Muscle of leg (tissue), 16 donors: ENCODE data around the gene BCO2. TPM values are rescaled to one million over a fixed set of nuclear protein-coding genes. Genes with fewer than 3 reads are reported as not detected.

ENCODE experiments used
- DNase-seq: peaks from one replicate; pipeline ENCODE4 v3.0.0; 2013
- H3K27ac ChIP-seq: one replicate; pipeline ENCODE4 v1.5.1; 2013; ENCODE audit warnings: mild to moderate bottlenecking, low read length, control low read depth
- H3K27me3 ChIP-seq: one replicate; pipeline ENCODE4 v1.6.1; 2013; ENCODE audit warnings: low read length; ENCODE audit not compliant: control insufficient read depth, insufficient read depth
- H3K36me3 ChIP-seq: one replicate; pipeline ENCODE4 v1.6.1; 2013; ENCODE audit warnings: low read length; ENCODE audit not compliant: control insufficient read depth, insufficient read depth
- H3K4me1 ChIP-seq: one replicate; pipeline ENCODE4 v1.6.1; 2013; ENCODE audit warnings: low read length; ENCODE audit not compliant: control insufficient read depth, insufficient read depth
- H3K4me3 ChIP-seq: one replicate; pipeline ENCODE4 v1.5.1; 2013; ENCODE audit warnings: low read length, control low read depth
- H3K9me3 ChIP-seq: replicated peaks from 2 replicates; pipeline ENCODE4 v1.6.1; 2013; ENCODE audit warnings: low read depth, low read length; ENCODE audit not compliant: control insufficient read depth
- WGBS: methylation state at CpG from one replicate; pipeline ENCODE4 v1.1.5; 2013; ENCODE audit warnings: missing lambda C conversion rate; ENCODE audit not compliant: insufficient coverage; 5-methylcytosine and 5-hydroxymethylcytosine counted together
- long read RNA-seq, 11 donors: transcript quantifications; one replicate each; lab custom pipeline, GENCODE V29; 2026
- polyA plus RNA-seq, 8 donors: library from polyadenylated mRNA; unstranded; fragments of 120-200 nt; gene quantifications; one replicate each; pipeline versions ENCODE4 v1.2.1 to v1.2.3, GENCODE V29; 2013; ENCODE audit warnings: inconsistent platforms in 1 of 8, low replicate concordance in 1 of 8; ENCODE audit not compliant: insufficient read length in 8 of 8, insufficient read depth in 1 of 8
- total RNA-seq: library from RNA; stranded (reverse); fragments of 120-200 nt; gene quantifications from one replicate; pipeline ENCODE4 v1.2.4, GENCODE V29; 2013

BCO2 gene, protein sequence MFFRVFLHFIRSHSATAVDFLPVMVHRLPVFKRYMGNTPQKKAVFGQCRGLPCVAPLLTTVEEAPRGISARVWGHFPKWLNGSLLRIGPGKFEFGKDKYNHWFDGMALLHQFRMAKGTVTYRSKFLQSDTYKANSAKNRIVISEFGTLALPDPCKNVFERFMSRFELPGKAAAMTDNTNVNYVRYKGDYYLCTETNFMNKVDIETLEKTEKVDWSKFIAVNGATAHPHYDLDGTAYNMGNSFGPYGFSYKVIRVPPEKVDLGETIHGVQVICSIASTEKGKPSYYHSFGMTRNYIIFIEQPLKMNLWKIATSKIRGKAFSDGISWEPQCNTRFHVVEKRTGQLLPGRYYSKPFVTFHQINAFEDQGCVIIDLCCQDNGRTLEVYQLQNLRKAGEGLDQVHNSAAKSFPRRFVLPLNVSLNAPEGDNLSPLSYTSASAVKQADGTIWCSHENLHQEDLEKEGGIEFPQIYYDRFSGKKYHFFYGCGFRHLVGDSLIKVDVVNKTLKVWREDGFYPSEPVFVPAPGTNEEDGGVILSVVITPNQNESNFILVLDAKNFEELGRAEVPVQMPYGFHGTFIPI
- 8.3 TPM for total RNA-seq
- 10 to 100 TPM in 1 of 8 donors, 1 to 10 TPM in 7; 5.3 to 13.6 (median 8.7) TPM for polyA plus RNA-seq
- long read RNA-seq, donor 1, partial matches to known transcripts, result 0 of 1 reads
- long read RNA-seq, donor 1, other reads (novel, unspliced or antisense), result 0 of 1 reads
- long read RNA-seq, donor 2, result 0 reads
- long read RNA-seq, donor 3, partial matches to known transcripts, result 0 of 1 reads
- long read RNA-seq, donor 3, other reads (novel, unspliced or antisense), result 0 of 1 reads
- long read RNA-seq, donor 4, result 0 reads
- long read RNA-seq, donor 5, partial matches to known transcripts, result 0 of 1 reads
- long read RNA-seq, donor 5, other reads (novel, unspliced or antisense), result 0 of 1 reads
- long read RNA-seq, donor 6, partial matches to known transcripts, result 0 of 3 reads
- long read RNA-seq, donor 6, other reads (novel, unspliced or antisense), result 0 of 3 reads
- long read RNA-seq, donor 7, result 0 reads
- long read RNA-seq, donor 8, result 0 reads
- long read RNA-seq, donor 9, result 0 reads
- long read RNA-seq, donor 10, partial matches to known transcripts, result 6 of 6 reads
- long read RNA-seq, donor 10, other reads (novel, unspliced or antisense), result 0 of 6 reads
- long read RNA-seq, donor 11, result 0 reads

DNA sequence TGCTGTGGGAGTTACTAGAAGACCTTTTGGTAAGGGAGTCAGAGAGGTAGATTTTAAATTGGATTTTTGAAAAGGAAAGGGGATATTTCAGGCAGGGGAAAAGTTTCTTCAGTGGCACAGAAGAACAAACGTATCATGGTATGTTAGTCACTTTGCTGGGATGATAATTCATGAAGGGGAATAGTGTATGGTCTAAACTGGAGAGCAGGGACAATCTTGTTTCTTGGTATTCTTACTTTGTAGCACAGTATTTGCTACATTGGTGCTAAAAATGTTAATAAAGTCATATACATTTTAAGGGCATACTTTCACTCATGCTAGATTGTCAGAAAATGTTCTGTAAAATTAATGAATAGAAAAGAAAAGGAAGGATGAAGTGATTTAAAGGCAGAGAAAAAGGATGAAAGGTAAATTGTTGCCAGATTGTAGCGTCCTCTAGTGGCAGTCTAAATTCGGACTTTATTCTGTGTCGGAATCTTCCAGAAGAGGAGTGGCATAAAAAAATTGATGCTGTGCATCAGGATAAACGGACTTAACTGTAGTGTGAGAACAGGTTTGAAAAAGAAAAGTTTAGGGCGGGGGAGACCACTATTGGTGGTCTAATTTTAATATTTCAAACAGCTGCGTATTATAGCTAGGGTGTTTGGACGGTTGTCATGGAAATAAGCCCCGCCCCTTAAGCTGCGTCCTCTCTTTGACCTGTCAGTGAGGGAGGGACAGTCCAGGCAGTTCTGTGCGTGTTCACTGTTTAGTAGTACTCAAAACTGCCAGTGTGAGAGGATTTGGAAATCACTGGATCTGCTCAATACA, at the start of gene BCO2:
TSS of gene BCO2 (plus strand) at position 724 of the 810 bp plus-strand sequence. CDS start 90 bp downstream, outside the sequence.
- peak within 1 kb of the TSS; percentile 42 for H3K4me3 ChIP-seq
- no peaks in the 10 kb centered on the region for H3K27me3 ChIP-seq
- peaks cover 3% of the 10 kb centered on the region for H3K4me1 ChIP-seq
- peak within 1 kb of the TSS; percentile 93 for H3K27ac ChIP-seq
- H3K9me3 ChIP-seq, result no peaks in the 10 kb centered on the region
- peak; percentile 96 for DNase-seq
- 4% methylated on average over 10 of the region's 11 CpGs for WGBS
- H3K36me3 ChIP-seq, result no peaks in the 10 kb centered on the region

GRCh38 chr11:112127056-112127455, 48.3 kb upstream of the BCO2 start:
- H3K27ac ChIP-seq, result no peak overlapping the region
- 100% methylated on average over 1 of the region's 2 CpGs for WGBS
- DNase-seq, result no peak
- peaks cover 7% of the 10 kb centered on the region for H3K4me1 ChIP-seq
- H3K27me3 ChIP-seq, result no peaks in the 10 kb centered on the region
- H3K4me3 ChIP-seq, result no peak overlapping the region
- no peaks in the 10 kb centered on the region for H3K9me3 ChIP-seq
- H3K36me3 ChIP-seq, result no peaks in the 10 kb centered on the region

DNA sequence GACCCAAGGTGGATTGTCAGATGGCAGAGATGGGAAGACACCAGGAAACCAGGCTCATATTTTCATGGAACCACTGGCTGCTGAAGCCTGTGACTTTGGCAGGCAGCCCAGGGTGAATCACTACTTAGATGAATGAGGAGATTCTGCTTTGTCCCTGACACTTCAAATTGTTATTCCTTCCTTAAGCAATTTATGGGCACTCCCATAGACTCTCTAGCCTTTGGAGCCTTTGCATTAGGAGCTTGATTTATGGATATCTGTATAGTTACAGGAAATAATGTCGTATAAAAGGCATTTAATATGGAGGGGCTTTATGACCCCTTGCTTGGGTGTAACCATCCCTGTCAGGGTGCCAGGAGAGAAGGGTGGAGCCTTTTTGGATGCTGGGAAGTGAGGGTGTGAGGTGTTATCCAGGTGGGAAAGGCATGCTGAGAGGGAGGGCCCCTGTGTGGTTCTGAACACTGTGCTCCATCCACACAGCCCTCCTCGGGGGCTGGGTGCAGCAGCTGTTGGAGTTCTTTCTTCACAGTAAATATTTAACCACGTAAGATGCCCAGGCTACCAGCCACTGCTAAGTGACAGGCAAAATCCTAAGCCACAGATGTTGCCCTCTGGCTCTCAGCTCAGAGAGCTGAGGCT, 46.7 kb upstream of the BCO2 start:
- Histone ChIP-seq H3K36me3 (no peaks in the 10 kb centered on the region), H3K9me3 (no peaks in the 10 kb centered on the region), H3K4me1 (peaks cover 7% of the 10 kb centered on the region), H3K4me3 (no peak overlapping the region), H3K27ac (no peak overlapping the region), H3K27me3 (no peaks in the 10 kb centered on the region)
- WGBS, result 37% methylated on average over 3 of the region's 3 CpGs
- peak; percentile 22 for DNase-seq

- Histone ChIP-seq H3K4me3 (no peak overlapping the region), H3K27me3 (no peaks in the 10 kb centered on the region), H3K9me3 (no peaks in the 10 kb centered on the region), H3K4me1 (peaks cover 7% of the 10 kb centered on the region), H3K27ac (no peak overlapping the region), H3K36me3 (no peaks in the 10 kb centered on the region)
- DNase-seq, result peak; percentile 79
- 82% methylated on average over 5 of the region's 5 CpGs for WGBS
Measured at GRCh38 chr11:112129656-112130055, 45.7 kb upstream of the BCO2 start.

DNA sequence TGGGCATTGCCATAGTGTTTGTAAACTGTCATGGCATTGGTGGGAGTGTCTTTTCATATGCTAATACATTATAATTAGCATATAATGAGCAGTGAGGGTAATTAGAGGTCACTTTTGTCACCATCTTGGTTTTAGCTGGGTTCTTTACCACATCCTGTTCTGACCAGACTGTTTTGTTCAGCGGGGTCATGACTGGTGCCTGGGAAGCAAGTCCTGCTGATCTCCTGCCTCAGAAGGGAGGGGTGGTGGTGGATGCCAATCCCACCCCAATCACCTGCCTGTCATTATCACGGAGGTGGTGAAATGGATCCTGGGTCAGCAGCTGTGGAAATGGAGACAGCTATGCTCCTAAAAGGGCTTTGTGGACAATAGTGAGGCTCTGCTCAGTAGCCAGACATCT, 42.6 kb upstream of the BCO2 start:
- Histone ChIP-seq H3K4me1 (peaks cover 7% of the 10 kb centered on the region), H3K27me3 (no peaks in the 10 kb centered on the region), H3K36me3 (no peaks in the 10 kb centered on the region), H3K9me3 (no peaks in the 10 kb centered on the region), H3K27ac (no peak overlapping the region), H3K4me3 (no peak overlapping the region)
- no peak for DNase-seq
- WGBS, result no CpG with 5 or more reads among the region's 2 CpGs

DNA sequence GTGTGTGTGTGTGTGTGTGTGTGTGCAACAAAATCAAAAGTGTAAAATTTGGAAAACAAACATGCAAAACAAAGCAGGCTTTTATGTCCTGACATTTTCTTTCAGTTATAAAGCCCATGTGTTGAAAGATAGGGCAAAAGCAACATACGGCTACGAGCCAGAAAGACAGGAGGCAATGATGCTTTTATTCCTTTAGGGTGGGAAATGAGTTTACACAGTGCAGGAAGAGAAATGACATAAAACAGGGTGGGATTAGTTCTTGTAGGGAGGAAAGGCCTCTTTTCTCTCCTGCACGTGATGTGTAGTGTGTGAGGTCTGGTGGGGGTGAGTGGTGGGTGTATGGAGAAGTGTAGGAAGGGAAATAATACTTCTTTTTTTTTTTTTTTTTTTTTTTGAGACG, 40.8 kb upstream of the BCO2 start:
- DNase-seq, result no peak
- Histone ChIP-seq H3K9me3 (no peaks in the 10 kb centered on the region), H3K4me1 (no peaks in the 10 kb centered on the region), H3K27ac (no peak overlapping the region), H3K4me3 (no peak overlapping the region), H3K36me3 (no peaks in the 10 kb centered on the region), H3K27me3 (no peaks in the 10 kb centered on the region)
- 43% methylated on average over 2 of the region's 4 CpGs for WGBS

- Histone ChIP-seq H3K4me3 (no peak overlapping the region), H3K9me3 (no peaks in the 10 kb centered on the region), H3K36me3 (no peaks in the 10 kb centered on the region), H3K27ac (no peak overlapping the region), H3K4me1 (no peaks in the 10 kb centered on the region), H3K27me3 (no peaks in the 10 kb centered on the region)
- WGBS, result 67% methylated on average over 1 of the region's 3 CpGs
- no peak for DNase-seq
Measured at GRCh38 chr11:112143597-112143996, 31.7 kb upstream of the BCO2 start.

GRCh38 chr11:112150517-112150916, 24.8 kb upstream of the BCO2 start:
- no peaks in the 10 kb centered on the region for H3K27me3 ChIP-seq
- no peak overlapping the region for H3K27ac ChIP-seq
- 69% methylated on average over 4 of the region's 5 CpGs for WGBS
- H3K36me3 ChIP-seq, result no peaks in the 10 kb centered on the region
- no peaks in the 10 kb centered on the region for H3K9me3 ChIP-seq
- no peaks in the 10 kb centered on the region for H3K4me1 ChIP-seq
- DNase-seq, result no peak
- H3K4me3 ChIP-seq, result no peak overlapping the region
